Kidney tubule cell (primary cell): ENCODE measurements around the gene PRDM15.
A peak's percentile ranks its signal among the peaks of the same experiment; 100 is the strongest.

Source experiments
- DNase-seq: peaks from one replicate; pipeline ENCODE4 v3.0.0-alpha.2; 2018; ENCODE audit warnings: low spot score

PRDM15 gene

DNA sequence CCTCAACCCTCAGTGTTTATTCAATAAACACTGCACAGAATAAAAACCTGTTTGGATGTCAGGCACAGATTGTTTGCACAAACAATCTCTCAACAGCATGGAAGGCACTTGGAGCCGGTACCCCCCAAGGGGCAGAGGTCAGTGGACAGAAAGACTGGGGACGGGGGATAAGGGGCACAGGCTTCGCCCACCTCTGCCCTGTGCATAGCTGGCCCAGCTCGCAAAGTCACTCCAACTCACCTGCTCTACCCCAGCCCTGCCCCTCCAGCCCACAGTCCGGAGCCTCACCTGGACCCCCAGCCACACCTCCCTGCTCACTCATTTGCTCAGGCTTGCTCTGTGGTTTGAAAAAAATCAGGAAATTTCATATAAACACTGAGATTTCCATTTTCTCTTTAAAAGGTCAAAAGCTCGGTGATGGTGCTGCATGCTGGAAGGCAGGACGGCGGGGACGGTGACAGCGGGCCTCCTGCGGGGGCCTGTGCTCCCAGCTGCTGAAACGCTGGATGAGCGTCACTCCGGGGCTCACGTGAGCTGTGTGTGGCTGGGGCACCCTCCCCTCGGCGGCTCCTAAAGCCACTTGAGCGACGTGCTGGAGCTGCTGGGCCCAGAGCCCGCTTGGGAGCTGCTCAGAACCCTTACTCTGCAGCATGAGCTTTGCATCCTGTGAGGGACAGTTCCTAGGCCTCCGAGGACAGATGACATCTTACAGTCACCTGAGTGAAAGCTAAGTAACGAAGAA lies 54.5 kb downstream of the PRDM15 start:
- no peak for DNase-seq

DNA sequence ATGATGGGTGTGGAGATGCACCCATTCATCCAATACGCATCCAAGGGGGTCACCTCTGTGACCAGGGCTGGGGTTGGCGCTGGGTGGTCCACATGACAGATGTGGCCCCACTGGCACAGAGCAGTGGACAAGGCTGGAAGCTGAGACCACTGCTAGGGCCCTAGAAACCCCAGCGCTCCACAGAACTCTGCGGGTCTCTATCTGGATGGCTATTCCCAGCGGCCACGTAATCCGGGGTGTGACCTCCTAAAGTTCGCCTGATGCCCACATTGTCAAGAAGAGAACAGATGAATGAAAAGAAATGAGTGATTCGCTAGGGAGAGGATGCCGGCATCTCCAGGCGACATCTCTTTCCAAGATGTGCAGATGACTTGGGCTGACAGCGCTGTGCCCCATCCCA lies 55.2 kb downstream of the PRDM15 start:
- DNase-seq = no peak

DNA sequence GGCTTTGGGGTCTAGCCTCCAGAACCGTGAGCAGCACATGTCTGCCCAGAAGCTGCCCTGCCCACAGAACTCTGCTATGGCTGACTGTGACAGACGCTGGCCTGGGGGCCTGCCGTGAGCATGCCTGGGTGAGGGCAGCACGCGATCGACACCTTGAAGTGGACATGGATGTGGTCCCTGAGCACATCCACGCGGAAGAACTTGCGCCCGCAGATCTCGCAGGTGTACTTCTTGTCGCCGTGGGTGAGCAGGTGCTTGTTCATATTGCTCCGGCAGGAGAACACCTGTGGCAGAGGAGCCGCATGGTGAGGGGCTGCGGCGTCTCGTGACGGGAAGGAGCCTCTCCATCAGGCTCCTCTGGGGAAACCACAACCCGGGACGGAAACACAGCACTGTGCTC lies 56.0 kb downstream of the PRDM15 start:
- DNase-seq = no peak

DNA sequence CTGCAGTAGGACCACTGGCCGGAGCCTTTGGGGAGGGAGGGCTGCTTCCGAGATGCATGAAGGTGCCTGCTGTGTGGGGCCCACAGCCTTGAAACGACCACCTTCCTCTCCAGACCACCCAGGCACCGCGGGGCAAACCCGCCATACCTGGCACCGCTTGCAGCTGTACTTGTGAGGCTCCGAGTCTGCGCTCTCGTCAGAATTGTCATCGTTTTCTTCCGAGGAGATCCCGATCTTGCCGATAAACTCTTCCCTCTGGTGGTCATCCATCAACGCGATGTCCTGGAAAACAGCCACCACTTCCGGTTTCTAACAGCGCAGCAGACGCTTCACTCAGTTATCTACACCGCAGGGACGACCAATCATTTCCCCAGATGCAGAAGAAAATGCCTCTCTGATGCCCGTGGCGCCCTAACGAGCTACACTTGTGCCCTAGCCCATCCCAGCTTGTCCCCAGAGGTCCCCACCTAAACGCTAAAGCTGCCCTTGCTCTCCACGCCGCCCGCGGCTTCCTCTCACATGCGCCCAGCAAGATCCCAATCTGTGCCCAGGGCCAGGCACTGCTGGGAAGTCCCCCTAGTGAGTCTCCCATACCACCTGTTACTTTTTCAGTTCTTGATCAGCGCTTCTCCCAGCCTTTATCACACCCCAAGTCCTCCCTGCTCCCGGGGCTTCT lies 57.2 kb downstream of the PRDM15 start:
- no peak for DNase-seq

DNA sequence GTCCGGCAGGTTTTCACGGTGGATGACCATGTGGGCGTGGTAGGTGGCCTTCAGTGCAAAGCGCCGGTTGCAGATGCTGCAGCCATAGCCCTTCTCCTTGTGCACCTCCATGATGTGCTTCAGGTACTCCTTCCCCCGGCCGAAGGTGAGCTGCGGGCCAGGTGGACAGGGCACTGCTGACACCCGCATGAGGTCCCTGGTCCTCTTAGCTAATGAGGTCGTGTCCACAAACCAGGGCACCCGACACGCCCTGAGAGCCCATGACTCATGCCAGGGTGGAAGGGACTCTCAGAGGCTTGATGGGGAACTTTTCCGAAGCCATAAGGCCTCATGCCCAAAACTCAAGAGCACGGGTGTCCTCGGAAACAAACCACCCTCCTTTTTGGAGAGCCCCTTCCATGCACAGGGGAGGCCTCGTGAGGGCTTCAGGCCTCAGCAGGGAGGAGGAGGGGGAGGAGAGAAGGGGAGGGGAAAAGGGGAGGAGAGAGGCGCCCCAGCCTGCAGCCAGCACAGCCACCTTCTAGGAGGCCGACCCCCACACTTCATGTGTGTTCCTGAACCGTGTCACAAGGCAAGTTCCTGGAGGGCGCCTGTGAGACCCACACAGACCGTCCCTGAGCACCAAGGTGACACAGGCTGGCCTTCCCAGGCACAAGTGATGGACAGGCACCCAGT lies 57.9 kb downstream of the PRDM15 start:
- DNase-seq = no peak

DNA sequence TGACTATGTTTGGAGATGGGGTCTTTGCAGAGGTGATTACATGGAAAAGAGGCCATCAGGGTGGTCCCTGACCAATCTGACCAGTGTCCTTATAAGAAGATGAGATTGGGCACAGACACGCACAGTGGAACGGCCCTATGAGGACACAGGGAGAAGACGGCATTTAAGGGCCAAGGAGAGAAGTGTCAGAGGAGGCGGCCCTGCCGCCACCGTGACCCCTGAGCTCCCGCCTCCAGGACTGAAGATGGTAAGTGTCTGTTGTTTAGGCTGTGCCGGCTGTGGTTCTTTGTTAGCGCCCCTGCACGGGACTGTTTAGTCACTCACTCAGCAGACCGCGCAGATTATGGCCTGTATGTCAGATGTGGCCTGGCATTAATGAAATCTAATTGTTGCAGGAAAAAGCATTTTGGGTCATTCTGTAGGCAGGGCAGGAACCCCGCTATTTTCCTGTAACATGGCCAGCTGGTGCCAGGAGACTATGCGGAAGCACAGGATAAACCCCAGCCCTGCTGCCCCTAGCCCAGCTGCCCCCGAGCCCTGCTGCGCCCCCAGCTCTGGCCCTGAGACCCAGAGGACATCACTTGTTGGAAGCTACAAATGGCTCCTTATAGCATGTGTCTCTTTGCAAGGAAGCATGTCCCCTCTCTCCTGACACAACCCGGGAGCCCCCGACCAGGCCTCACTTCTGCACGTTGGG lies 58.6 kb downstream of the PRDM15 start:
- no peak for DNase-seq

DNA sequence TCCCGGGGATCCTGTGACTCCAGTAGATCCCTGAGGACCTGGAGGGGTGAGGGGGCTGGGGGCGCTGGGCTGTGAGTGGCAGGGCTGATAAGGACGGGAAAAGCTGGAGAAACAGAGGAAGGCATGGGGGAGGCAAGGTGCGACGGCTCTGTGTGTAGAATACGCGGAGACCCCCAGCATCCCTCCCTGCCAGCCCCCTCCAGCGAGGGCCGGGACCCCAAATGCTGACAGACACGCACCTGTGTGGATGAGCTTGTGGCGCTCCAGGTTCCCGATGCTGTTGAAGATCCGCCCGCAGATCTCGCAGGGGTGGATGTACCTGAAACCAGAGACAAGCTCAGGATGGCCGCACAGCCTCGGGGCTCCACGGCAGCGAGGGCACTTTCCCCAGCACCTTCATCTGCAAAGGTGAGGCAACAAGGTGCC lies 59.3 kb downstream of the PRDM15 start:
- no peak for DNase-seq

DNA sequence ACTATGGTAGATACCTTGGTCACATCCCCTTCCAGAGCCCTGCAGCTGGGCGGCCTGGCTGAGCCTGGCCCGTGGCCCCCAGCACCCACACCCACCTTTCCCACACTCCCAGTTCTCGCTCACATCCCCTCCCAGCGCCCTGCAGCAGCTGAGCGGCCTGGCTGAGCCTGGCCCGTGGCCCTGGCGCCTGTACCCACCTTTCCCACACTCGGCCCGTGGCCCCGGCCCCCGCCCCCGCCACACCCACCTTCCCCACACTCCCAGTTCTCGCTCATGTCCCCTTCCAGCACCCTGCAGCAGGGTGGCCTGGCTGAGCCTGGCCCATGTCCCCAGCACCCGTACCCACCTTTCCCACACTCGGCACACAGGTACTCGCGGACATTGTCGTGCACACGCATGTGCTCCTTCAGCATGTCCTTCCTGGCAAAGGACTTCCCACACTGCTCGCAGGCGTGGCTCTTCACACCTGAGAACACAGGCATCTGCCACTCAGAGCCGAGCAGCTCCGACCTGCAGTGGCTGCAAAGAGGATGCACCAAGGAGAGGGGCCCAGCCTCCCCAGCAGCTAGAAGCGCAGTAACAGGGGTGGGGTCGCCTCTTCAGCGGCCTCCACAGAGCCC lies 59.8 kb downstream of the PRDM15 start:
- DNase-seq = peak; percentile 41

DNA sequence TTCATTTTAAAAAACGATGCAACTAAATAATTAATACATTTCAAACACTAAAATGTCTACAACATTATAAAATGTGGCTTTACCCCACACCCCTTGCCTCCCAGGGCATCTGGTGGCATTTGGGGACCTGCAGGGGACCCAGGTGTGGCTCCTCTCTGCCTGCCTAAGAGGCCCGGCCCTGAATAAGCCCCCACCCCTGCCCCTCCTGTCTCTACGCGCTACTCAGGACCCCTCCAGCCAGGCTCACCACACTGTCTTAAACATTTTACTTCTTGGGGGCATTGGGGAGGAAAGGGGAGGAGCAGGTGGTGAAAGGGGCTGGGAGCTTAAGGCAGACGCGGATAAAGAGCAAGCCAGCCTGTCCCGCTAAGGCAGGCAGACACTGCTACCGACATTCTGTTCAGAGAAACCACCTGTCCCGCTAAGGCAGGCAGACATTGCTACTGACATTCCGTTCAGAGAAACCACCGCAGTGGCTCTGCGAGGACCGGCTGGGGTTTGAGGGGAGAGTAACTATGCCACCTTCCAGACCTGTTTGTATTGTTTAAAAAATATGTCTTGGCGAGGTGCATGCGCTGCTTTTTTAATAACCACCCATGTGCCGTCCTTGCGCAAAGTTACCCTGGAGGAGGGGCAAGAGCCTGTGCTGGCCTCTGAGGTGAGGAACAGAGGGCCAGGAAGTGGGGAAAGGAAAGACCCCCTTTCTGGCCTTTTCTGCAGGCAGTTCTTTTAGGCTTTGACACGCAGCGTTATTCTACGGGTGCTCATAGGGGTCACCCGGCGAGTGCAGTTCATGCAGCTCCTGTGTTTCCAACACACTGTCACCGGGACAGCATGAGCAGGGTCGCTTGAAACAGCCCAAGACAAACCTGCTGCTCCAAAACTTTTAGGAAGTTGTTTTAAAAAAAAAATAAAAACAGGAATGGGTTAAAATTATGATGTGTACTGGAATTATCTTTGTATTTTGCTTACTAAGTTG lies 61.0 kb downstream of the PRDM15 start:
- DNase-seq = no peak

DNA sequence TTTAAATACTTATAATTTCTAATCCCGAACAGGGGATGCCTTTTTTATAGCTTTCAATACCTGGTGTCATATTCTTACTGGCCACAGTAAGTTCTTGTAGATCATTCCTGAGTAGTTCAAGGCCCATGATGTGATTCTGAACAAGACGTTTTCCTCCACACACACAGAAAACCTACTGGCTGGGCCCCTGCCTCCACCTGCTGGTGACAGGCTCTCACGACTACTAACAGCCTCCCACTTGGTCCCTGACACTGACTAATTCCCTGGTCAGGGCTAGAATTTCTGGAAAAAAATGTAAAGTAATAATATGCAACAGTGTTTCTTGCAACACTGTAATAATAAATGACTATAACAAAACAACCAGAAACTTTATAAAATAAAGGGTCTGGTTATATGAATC lies 61.9 kb downstream of the PRDM15 start:
- DNase-seq = peak; percentile 75

DNA sequence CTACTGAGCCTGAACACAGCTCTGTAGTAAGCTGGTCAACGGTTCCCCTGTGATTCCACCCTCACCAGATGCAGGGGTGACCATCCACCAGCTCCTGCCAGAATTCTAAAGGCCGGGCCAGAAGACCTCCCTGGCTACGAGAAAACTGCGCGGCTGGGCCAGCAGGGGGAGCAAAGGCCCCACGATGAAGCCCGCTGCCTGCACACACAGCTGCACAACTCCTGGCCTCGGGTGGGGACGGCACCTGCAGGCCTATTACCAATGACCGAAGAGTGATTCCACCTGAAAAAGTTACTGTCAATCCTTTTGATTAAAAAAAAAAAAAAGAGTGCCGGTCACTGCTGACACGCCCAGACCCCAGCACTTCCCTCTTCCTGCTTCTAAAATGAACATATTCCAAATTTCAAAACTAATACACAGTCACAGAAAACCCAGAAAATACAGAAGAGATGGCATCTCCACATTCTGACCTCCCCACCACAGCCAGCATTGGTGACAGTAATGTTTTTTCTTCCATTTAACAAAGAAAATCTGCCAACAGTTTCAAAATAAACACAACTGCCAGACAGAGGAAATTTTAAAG lies 62.5 kb downstream of the PRDM15 start:
- DNase-seq = peak; percentile 56

DNA sequence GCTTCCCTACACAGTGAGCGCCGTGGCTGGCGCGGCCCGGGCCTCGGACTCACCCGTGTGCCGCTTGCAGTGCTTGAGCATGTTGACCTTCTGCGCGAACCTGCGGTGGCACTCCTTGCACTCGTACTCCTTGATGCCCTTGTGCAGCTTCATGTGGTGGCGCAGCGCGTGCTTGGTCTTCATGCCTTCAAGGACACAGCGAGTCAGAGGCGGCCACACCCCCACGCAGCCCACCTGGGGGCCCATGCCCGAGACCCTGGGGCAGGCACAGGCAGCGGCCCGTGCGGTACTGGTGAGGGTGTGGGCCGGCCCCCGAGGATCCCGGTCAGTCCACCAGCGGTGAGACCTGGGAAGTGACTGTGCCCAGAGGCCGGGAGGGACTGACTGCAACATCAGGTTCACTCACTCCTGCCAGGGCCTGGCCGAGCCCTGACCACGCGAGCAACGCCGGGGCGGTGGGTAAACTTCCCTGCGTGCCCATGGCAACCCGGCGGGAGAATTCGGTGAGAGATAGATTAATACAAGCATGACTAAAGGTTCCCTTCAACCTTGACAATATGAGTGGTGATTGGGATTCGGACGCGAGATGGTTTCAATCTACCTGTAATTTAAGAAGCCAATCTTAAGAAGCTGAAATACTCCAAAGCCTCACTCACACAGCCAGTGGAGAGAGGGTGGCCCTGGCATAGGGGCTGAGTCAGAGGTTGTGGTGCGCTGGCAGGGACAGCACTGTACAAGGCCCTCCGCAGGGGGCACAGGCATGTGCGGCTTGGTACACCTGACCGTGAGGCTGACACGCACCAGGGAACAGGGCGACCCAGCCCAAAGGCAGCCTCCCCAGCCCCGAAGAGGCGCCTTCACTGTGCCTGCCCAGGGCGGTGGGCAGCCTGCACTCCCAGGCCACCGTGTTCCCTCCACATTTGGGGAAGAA lies 63.2 kb downstream of the PRDM15 start:
- no peak for DNase-seq

DNA sequence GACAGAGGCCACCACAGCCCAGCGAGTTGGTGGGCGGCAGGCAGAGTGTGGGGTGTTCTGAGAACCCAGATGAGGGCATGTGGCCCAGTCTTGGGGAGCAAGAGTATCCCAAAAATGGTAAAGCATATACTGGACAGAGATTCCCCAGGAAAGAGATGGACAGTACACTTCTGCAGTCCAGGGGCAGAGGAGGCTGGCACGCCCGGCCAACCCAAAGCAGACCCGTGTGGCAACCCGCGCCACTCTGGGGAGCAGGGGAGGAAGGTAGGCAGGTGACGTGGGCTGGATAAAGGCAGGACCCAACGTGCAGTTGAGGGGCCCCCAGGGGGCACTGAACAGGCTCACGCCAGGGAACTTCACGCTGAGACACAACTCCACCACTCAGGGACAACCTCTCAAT lies 65.9 kb downstream of the PRDM15 start:
- DNase-seq = no peak

DNA sequence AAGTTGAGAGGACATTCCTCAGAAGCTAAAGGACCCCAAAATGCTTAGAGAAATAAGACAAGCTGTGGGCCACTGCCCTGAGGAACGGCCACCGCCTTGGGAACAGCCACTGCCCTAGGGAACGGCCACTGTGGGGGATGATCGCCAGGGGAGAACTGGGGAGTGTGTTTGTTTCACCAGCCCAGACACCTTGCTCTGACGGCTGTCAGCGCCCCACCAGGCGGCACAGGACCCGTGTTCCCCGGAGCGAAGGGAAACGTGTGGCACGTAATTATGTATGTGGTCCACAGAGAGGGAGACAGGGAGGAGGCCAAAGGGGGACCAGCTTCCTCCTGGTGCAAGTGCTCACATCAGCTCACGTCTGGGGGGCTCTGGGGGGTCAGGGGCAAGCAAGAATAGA lies 66.5 kb downstream of the PRDM15 start:
- no peak for DNase-seq

DNA sequence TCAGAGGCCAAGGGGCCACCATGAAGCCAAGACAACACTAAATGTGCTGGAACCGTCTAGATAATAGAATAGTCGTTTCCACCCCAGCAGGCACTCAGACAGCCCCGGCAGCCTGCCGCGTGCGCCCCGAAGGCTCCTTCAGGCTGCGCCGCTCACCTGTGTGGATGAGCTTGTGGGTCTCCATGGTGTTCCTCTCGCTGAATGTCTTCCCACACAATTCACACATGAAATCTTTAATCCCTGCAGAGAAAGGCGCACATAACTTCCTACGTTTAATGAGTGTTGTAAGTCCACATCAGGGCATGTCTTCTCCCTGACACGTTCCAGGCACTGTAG lies 68.6 kb downstream of the PRDM15 start:
- DNase-seq = no peak

DNA sequence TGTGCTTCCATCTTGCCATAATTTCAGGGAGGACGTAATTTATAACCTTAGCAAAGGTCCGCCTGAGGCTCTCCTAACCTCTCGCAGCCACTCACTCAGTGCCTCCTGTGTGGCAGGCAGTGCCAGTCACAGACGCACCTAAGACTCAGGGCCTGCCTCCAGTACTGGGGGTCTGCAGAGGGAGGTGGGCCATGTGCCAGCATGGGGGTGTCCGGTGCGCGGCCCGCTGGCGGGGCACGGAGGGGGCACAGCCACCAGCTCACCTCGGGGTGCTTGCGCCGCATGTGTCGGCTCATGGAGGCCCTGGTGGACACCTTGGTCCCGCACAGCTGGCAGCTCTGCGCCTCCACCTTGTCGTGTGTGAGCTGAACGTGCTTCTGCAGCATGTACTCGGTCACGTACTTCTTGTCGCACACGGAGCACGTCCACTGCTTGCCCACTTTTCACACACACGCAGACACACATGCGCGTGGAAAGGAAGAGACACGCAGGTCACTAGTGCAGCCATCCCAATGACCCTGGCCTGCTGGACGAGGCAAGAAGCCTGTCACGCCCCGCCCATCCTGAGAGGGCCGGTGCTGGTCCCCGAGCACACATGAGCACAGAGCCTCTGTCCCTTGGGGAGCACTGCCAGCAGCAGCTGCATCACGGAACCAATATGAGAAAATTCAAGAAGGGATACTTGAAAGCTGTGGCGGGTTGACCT lies 69.1 kb downstream of the PRDM15 start:
- no peak for DNase-seq

DNA sequence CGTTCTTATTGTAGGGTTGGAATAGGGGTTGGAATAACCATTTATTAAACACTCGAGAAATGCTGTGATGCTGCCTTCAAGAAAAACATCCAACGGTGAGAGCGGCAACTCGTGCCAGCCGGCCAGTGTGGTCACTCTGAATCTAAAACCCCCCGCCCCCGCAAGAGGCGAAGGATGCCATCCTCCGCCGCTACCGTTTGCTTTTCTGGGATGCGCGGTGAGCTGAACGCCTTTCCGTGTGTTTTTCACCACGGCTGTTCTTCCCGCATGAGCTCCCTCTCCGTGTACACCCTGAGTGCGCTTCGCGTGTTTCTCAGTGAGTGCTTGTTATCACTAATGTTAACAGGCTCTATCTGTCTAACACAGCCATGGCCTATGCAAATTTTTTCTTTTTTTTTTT lies 70.3 kb downstream of the PRDM15 start:
- no peak for DNase-seq

DNA sequence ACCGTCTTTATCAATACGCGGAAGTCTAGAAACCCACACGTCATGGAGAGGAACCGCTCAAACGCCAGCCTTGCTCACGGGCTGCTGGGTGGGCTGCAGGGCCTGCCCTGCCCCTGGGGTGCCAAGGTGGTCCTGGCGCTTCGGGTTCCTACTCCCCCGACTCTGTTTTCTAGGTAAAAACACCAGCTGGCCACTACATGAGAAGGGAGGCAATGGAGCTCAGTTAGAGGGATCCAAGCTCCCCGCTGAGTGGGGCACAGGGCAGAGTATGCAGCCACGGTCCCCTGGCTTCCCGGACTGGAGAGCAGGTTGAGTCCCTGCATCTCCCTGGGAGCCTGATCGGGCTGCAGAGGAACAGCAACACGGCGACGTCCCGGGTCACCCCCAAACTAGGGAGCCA lies 71.0 kb downstream of the PRDM15 start:
- DNase-seq = no peak

DNA sequence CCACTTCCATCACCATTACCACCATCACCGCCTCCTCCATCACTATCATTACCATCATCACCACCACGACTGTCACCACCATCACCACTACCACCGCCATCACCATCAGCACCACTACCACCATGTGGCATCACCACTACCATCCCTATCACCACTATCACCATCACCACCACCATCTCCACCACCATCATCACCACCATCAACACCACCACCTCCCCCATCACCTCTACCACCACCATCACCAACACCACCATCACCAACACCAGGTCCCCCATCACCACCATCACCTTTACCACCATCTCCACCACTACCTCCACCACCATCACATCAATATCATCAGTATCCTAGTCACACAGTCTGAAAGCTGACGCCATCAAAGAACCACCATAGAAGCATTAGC lies 72.4 kb downstream of the PRDM15 start:
- DNase-seq = no peak
